HG03439 (cell line): Measurements from ENCODE around the gene TGM2.

Experiments
- ATAC-seq: cut with Tn5 transposase; IDR thresholded peaks from one replicate; pipeline ENCODE4 v1.9.1; 2021; ENCODE audit warnings: mild to moderate bottlenecking, moderate library complexity; ENCODE audit not compliant: unreplicated experiment

TGM2 gene

DNA sequence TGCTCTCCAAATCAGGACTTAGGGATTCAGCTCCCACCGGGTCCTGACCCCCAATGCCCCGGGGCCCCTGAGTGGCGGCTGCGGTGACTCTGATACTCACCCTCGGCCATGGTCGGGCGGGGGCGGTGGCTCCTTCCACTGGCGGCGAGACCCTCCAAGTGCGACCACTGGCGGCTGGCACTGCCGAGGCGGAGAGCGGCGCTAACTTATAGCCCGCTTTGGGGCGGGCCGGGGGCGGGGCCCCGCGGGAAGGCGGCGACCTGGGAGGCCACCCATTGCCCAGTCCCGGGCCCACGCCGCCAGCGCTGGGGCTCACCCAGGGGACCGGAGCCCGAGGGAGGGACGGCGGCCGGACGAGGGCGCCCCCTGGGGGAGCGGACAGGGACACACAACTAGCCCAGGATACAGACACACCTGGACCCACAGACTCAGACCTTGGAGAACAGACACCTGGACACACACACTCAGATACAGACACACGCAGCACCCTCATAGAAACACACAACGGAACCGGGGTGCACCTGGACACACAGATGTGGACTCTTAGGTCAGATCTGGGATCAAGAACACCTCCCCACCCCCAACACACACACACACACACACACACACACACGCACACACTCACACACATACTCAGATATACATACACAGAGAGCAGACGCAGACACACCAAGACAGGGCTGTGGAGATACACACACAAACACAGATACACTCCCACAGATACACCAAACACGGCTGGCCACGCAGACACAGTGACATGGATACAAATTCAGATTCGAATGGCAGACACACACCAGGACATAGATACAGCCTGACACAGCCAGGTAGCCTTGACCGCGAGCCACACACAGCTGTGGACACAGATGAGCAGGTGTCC, at the start of gene TGM2:
Gene TGM2, minus strand, starts transcription at position 182 of the 877 bp plus-strand sequence. Its CDS starts 72 bp downstream, at position 110.
- ATAC-seq, result peak; percentile 64

DNA sequence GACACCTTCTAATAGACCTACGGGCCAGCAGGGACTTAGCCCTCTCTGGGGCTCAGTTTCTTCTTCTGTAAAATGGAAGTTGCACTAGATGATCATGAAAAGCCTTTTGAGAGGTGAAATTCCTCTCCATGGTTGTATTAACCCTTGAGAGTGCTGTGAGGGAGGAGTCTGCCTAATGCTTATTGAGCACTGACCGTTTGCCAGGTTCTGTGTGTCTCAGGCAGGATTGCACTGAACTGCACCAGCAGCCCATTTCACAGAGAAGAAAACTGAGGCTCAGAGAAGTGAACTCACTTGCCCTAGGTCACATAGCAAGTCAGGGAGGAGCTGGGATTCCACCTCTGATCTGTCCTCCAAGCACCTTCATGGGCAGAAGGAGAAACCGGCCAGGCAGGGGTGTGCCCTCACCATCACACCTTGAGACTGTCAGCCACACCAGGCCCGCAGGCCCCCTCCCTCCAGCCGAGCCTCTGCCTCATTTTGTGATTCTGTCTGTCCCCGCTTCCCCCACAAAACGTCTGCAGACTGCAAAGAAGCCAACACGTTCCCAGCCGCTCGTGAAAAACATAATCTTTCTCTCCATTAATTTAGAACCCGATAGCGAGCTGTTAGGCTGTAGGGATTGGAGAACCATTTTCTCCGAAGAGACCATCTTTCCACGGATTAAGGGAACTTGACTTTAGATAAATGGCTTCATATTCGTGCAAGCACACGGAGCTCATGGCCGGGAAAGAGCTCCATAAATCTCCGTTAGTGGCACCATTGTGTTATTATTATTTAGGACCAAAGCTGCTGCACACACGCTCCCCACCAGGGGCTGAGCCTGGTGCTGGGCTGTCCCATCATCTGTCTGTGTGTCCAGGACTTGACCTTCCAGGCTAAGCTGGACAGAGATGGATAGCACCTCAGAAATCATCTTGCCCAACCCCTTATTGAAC, 49.5 kb upstream of the TGM2 start:
- ATAC-seq, result no peak

GRCh38 chr20:38213607-38213940, 48.5 kb upstream of the TGM2 start:
- ATAC-seq, result no peak

DNA sequence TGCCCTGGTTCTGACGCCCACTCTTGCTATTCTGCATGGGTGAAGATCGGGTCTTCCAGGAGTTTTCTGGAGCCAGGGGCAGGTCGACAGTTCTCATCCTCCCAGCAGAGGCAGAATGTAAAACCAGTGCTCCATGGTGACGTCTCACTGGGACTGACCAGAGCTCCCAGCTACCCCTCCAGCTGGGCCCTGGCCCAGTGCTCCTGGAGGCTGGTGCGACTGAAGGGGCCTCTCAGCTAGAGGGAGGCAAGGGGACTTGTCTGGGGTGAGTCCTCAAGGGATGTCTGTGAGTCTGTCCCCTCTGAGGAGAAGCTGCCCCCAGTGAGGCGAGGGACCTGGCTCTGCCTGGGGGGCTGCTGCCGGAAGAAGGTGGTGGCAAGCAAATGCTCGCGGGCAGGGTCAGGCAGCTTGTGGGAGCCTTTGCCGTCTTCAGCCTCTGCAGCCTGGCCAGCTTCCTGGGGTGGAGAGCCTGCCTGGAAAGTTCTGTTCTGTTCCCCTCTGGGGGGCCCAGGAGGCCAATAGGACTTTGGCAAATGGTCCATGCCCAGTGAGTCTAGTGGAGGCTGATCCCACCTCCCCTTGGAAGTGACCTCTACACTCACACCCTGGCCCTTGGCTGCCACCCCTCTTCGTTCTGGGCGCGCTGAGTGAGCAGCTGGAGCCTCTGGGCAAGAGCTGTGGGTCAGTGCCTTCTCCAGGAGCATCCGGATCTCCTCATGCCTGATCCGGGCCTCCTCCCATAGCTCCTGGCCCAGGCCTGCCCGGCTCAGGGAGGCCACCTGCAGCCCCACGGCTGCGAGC, 47.9 kb upstream of the TGM2 start:
- ATAC-seq, result no peak

GRCh38 chr20:38211200-38212097, 46.4 kb upstream of the TGM2 start:
- no peak for ATAC-seq

GRCh38 chr20:38210741-38211140, 45.7 kb upstream of the TGM2 start:
- ATAC-seq, result no peak

GRCh38 chr20:38209736-38210405, 44.8 kb upstream of the TGM2 start:
- ATAC-seq, result no peak

GRCh38 chr20:38209054-38209675, 44.1 kb upstream of the TGM2 start:
- no peak for ATAC-seq

- ATAC-seq, result no peak
These were observed 43.5 kb upstream of the TGM2 start for GRCh38 chr20:38208523-38208922.

- ATAC-seq, result no peak
These were observed 43.0 kb upstream of the TGM2 start for GRCh38 chr20:38208088-38208487.

- no peak for ATAC-seq
These were observed 42.6 kb upstream of the TGM2 start for GRCh38 chr20:38207621-38208020.

GRCh38 chr20:38205001-38205400, 39.9 kb upstream of the TGM2 start:
- ATAC-seq, result no peak

DNA sequence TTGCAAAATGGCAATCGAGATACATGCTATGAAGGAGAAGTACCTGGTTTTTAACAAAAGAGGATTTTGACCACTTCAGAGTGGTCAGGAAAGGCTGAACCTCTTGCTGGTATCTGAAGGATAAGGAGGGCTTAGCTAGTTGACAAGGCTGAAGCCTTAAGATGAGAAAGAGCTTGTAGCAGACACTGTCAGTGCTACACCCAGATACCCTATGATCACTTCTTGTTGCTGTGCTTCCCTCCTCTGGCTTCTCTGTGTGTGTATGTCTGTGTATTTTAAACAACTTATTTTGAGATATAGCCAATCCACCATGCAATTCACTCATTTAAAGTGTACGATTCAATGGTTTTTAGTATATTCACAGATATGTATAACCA, 38.9 kb upstream of the TGM2 start:
- ATAC-seq, result no peak

- no peak for ATAC-seq
These were observed 38.4 kb upstream of the TGM2 start for GRCh38 chr20:38203337-38203980.

GRCh38 chr20:38202982-38203293, 37.9 kb upstream of the TGM2 start:
- no peak for ATAC-seq

- no peak for ATAC-seq
These were observed 37.3 kb upstream of the TGM2 start for GRCh38 chr20:38202153-38202981.

- ATAC-seq, result no peak
These were observed 36.3 kb upstream of the TGM2 start for GRCh38 chr20:38201356-38201755.

- ATAC-seq, result no peak
These were observed 35.6 kb upstream of the TGM2 start for GRCh38 chr20:38200646-38201045.
